HG03039 (cell line): ENCODE measurements around the gene TRIAP1.

Source experiments
- ATAC-seq: cut with Tn5 transposase; IDR thresholded peaks from one replicate; pipeline ENCODE4 v1.9.1; 2021; ENCODE audit warnings: mild to moderate bottlenecking, moderate library complexity; ENCODE audit not compliant: unreplicated experiment

The TRIAP1 gene

DNA sequence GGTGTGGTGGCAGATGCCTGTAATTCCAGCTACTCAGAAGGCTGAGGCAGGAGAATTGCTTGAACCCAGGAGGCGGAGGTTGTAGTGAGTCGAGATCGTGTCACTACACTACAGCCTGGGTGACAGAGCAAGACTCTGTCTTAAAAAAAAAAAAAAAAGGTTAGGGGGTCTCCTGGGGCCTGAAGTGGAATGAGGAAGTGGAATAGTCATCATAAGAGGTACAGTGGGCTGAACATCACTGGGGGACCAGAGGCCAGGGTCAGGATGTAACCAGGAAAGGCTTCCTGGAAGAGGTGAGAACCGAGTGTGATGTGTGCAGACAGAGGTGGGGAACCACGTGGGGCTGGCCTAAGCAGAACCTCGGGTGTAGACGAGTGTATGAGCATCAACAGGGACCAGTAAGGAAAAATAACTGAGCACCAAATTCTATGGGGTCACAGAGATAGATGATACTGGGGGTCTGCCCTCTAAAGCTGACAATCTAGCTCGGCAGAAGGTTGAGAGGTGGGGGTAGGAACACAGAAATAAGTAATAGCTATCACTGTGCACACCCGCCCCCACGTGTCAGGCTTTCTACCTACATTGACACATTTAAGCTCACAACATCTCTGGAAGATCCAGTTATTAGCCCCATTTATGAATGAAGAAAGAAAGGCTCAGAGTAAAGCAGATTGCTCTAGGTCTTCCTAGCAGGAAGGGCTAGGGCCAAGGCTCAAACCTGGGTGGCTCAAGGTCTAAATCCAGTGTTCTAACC lies 13.2 kb downstream of the TRIAP1 start:
- ATAC-seq, result no peak

DNA sequence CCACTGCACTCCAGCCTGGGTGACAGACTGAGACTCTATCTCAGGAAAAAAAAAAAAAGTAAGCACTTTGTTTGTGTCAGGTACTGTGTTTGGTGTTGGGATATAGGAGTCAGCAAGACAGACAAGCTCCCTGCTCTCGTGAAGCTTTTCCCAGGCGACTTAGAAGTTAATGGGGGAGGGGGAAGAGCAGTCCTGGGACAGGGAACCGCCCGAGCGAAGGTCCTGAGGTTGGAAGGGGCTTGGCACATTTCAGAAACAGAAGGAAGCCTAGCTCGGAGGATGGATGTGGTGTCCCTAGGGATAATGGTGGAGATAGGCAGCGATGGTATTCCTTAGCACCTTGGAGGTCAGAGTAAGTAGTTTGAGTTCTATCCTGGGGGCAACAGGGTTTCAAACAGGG lies 16.8 kb downstream of the TRIAP1 start:
- ATAC-seq, result no peak

DNA sequence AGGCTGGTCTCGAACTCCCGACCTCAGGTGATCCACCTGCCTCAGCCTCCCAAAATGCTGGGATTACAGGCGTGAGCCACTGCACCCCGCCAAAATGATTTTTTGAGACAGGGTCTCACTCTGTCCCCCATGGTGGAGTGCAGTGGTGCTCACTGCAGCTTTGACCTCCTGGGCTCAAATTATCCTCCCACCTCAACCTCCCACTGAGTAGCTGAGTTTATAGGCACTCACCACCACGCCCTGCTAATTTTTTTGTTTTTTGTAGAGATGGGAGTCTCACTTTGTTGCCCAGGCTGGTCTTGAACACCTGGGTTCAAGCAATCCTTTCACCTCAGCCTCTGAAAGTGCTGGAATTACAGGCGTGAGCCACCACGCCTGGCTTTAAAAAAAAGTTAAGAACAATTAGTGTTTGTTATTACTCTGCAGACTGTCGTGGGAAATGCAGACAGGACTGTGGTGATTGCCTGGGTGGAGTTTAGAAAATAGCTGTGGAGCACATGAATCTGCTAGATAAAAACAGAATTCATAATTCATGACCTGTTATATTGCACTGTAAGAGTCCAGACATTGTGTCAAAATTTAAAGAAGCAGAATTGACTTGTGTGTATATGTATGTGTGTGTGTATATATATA lies 17.5 kb downstream of the TRIAP1 start:
- ATAC-seq, result no peak

DNA sequence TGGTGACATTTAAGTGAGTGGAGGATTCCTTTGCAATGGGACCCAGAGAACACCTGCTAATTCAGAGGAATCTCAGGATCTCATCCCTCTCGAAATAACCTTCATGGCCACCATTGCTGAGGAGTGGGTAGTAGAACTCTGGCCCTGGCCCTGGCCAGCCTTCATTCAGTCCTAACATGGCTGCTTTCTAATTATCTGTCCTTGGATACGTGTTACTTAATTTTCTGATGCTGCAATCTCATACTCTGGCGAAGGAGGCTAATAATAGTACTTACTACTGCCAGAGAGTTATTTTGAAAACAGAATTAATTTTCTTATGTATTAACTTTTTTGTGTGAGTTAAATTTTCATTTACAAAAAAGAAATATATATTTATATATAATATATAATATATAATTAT lies 20.4 kb downstream of the TRIAP1 start:
- ATAC-seq, result no peak

DNA sequence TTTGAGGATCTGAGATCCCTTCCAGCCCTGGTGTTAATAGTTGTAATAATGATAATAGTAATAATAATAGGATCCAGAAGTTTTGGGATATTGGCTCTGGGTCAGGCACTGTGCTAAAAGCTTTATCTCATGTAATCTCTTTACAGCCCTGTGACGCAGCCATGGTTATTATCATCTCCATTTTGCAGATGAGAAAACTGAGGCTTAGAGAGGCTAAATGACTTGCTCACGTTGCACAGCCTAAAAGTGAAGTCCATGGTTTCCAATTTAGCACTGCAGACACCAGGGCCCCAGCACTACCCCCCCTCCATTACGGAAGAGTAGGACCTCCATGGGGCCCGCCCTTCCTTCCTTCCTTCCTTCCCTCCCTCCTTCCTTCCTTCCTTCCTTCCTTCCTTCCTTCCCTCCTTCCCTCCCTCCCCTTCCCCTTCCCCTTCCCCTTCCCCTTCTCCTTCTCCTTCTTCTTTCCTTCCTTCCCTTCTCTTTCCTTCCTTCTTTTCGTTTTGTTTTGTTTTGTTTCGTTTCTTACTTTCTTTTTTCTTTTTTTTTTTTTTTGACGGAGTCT lies 23.2 kb downstream of the TRIAP1 start:
- ATAC-seq, result no peak

DNA sequence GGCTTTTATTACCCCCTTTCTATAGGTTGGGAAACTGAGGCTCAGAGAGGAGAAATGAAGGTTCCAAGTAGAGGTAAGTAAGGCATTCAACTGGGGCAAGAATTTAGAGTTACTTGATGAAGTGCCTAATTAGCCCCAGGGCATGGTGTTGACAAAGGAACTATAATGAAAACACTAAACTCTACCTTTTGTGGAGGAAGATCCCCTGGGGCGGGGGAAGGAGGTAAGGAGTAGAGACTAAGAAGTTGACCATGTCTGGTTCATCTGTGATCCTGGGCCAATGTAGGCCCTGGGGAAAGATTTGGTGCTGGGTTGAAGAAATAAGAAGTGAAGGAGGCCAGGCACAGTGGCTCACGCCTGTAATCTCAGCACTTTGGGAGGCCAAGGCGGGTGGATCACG lies 24.5 kb downstream of the TRIAP1 start:
- no peak for ATAC-seq

DNA sequence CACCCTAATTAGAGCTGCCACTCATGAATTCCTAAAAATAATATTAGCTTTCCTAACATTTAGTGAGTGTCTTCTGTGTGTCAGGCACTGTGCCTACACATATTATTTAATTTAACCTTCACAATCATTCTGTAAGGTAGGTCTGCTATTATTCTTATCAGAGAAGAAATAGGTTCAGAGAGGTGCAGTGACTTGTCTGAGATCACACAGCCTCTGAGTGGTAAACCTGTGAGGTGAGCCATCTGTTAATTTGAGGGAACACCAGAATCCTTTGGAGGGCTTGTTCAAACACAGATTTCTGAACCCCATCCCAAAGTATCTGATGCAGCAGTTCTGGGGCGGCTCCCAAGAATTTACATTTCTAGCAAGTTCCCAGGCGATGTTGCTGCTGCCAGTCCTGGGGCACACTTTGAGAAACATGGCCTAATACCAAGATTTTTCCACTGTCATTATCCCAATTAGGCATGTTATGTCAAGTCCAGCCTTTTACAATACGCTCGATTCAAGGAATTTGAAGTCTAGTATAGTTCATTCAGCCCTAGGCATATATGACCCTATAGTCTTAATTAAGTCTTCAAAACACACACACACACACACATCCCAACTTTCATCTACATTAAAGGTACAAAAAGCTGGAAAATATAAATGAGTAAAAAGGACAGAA lies 28.1 kb downstream of the TRIAP1 start:
- no peak for ATAC-seq

DNA sequence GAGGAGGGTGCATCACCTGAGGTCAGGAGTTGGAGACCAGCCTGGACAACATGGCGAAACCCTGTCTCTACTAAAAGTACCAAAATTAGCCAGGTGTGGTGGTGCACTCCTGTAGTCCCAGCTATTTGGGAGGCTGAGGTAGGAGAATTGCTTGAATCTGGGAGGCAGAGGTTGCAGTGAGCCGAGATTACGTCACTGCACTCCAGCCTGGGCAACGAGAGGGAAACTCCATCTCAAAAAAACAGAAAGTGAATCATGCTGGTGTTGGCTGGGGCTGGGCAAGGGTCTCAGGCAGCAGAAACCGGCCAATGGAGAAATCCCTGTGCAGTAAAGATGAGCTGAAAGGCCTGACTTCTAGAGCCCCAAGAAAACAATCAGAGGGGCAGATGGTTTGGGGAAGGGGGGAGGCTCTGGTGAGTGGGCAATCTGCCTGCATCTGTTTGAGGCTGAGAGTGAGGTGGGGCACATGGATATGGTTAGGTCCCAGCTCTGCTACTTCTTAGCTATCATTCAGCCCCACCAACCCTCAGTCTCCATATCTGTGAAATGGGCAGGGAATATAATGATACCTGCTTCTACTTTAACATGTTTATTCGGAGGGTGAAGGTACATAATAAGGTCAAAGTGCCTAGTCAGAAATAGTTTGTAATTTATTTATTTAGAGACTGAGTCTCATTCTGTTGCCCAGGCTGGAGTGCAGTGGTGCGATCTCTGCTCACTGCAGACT lies 29.5 kb downstream of the TRIAP1 start:
- no peak for ATAC-seq

DNA sequence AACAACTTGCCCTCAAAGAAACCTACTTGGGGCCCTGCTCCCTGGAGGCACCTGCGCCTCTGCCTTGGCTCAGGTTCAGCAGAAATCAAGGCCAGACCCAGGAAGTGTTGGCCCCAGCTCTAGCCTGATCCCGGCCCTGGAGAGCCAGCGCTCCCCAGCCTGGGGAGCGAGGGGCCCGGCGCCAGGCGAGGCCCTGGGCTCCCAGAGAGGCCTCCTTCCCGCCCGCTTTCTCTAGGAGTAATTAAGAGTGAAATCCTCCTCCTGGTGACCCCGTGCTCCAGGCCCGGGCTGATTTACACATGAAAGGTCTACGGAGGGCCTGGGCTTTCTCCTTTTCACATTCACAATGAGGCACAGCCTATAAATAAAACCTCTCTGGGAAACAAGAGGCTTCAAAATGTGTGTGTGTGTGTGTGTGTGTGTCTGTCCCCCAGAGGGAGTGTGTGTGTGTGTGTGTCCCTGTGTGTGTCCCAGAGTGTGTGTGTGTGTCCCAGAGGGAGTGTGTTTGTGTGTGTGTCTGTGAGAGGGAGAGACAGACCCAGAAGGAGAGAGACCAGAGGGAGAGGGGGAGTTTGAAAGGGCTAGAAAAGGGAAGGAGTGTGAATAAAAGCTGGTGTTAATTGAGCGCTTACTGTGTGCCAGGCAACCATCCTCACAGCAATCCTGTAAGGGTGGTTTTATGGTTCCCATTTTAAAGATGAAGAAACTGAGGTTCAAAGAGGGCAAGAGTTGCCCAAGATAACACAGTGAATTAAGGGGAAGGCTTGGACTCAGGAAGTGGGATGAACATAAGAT lies 32.1 kb downstream of the TRIAP1 start:
- no peak for ATAC-seq

DNA sequence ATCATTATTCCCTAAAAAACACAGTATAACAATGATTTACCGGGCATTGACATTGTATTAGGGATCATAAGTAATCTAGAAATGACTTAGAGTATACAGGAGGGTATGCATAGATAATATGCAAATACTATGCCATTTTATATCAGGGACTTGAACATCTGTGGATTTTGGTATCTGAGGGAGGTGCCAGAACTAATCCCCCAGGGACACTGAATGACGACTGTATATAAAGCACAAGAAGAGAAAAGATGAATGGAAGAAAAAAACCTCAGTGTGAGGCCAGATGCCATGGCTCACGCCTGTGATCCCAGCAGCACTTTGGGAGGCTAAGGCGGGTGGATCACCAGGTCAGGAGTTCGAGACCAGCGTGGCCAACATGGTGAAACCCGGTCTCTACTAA lies 33.8 kb downstream of the TRIAP1 start:
- ATAC-seq, result no peak

DNA sequence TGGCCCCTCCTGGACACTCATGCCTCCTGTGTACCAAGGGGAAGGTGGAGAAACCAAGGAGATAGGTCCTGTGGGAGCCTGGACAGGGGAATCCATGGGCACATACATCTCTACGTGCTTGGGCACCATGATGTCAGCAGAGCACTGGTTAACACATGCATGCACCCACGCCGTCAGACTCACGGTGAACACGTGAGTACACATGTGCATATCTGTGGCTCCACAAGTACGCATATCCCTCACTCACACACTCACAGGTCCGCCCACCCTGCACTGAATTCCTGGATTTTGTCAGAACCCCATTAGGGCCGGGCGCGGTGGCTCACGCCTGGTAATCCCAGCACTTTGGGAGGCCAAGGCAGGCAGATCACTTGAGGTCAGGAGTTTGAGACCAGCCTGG lies 37.4 kb downstream of the TRIAP1 start:
- ATAC-seq, result no peak

DNA sequence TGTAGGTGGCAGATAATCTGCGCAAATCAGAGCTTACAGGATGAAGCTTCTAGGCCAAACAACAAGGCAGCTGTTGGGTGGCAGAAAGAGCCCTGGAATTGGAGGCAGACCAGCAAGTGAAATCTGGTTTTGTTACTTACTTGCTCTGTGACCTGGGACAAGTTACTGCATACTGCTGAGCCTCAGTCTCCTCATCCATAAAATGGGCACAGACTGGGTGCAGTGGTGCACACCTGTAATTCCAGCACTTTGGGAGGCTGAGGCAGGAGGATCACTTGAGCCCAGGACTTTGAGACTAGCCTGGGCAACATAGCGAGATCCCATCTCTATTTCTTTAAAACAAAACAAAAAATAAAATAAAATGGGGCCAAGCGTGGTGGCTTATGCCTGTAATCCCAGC lies 39.6 kb downstream of the TRIAP1 start:
- no peak for ATAC-seq

DNA sequence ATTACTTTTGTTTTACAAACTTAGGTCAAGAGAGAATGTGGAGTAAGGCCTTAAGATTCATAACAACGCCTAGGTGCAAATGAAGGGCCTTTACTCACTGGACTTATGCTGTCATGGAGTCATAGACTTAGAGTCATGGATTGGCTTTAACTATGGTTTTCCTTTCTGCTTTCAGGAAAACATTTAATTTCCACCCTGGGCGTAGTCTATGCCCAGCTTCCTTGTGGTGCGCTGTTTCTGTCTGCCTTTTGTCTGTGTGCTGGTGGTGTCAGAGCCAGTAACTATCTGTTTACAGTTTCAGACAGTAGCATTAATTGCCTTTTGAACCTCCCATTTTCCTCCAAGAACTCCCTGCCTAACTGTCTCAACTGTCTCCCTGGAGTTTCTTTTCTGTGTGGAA lies 40.1 kb downstream of the TRIAP1 start:
- ATAC-seq, result no peak

DNA sequence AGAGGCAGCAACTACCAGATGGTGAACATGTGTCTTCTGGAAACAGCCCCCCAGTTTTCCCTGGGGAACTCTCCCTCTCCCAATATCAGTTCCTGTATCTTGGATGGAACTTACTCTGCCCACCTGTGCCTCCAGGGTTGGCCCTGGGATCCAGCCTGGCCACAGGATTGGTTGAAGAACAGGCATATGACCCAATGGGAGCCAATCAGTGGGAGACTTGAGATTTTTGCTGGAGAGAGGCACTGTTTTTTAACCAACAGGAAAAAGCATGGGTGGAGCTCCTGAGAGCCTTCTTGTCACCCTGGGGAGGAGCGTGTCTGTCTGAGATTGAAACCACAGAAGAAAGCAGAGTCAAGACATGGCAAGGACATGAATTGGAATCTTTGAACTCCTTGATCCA lies 41.9 kb downstream of the TRIAP1 start:
- no peak for ATAC-seq

DNA sequence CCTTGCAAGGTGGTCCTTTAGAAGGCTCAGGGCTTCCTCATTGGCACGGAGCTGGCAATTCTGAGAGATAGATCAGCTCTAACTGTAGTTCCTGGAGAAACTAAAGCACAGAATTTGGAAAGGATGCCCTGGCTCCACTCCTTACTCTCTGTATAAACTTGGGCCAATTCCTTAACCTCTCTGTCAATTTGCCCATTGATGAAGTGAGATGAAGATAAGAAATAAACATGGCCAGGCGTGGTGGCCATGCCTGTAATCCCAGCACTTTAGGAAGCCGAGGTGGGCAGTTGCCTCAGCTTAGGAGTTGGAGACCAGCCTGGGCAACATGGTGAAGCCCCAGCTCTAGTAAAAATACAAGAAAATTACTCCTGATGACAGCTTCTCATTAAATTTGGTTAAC lies 42.3 kb downstream of the TRIAP1 start:
- ATAC-seq, result no peak

DNA sequence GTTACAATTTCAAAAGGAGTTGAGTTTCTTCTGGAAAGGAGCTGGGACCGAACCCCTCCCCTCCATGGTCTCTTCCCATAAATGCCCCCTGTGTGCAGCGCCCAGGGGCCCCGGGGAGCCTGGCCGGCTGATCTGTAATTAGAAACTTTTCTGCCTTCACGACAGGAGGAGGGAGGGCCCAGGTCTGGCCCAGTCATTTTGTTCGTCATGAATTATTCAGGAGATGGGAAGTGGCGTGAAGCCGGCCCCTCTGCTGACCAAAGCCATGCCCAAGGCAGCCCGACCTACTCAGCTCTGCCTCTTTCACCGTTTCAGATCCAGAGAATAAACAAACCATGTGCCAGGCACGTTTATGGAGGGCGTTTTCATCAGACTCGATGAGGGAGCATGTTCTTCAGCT lies 44.0 kb downstream of the TRIAP1 start:
- no peak for ATAC-seq

DNA sequence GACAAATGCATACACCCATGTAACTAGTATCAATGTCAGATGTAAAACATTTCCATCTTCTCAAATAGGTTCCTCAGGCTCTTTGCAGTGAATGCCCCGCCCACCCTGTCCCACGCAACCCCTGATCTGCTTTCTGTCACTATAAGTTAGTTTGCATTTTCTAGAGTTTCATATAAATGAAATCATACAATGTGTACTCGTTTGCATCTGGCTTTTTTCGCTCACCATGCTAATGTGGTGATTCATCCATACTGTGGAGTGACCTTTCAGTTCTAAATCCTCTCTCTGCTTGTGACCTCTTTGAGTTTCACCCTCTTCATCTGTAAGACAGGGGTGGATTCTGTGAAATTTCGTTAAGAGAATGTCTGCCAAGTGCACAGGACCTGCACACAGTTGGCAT lies 46.7 kb downstream of the TRIAP1 start:
- no peak for ATAC-seq

DNA sequence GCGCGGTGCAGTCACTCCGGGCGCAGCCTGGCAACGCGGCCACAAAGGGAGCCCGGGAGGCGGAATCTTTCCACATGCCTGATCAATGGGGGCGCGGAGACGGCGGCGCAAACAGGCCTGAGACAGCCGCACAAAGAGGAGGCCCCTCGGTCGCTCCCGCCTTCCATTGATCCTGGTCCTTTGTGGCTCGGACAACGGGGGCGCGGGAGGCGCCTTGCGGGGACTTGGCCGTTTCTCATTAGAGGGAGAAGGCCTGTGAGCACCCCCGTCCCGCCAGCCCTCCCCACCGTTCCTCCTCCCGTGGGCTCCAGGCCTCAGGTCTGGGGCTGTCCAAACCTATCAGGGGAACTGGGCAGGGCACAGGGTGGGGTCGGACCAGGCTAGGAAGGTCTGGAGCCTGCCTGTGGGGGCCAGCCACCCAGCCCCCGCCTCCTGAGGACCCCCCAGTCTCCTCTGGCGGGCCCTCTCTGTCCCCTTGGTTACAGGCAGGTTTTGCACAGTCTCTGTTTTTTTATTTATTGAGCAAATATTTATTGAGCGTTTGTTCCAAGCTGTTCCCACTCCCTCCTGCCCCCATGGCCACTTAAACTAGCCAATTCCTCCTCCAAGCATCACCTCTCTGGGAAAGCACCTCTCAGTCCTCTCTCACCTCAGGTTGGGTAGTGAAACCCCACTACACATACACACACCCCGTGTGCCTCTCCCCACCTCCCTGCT lies 48.2 kb downstream of the TRIAP1 start:
- no peak for ATAC-seq

DNA sequence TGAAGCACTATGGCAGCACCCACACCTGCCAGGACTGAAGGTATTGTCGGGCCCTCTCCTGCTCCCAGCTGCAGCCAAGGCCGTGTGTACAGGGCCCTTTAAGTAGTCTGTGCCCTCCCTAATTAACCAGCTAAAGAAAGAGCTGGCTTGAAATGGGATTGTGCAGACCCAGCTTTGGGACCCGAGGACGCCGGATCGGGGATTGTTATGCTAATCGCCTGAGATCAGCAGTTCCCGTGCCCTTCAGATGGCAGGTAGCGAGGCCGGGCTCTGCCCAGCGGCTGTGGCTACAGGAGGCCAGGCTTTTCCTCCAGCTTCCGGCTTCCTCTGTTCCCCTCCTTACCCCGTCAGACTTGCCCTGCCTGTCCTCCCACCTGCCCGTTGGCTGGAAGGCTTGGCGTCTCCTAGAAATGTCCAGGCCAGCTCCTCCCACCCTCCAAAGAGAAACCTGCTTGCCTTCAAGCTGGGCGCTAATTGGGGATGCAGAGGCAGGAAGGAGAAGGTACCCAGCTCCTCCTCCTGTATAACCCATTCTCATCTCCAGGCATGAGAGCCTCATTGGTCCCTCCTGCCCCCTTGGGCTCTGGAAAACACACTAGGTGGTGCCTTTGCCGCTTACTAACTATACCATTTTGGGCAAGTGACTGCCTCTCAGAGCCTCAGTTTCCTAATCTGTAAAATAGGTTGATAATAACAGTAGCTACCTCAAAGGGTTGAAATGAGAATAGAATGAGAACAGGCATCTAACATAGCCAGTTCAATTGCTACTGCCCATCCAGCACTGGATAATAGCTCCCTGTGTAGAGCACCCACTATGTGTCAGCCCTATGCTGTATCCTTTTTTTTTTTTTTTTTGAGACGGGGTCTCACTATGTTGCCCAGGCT lies 51.5 kb downstream of the TRIAP1 start:
- no peak for ATAC-seq
